Gastrocnemius medialis (tissue), 4 donors: ENCODE measurements around the gene PTPRN2. TPM values are rescaled to one million over a fixed set of nuclear protein-coding genes. Genes with fewer than 3 reads are reported as not detected.

Experiments
- ATAC-seq, 2 donors: fragments of 150-250 bp; one replicate each; pipeline ENCODE4 v1.9.1; 2016
- DNase-seq, 2 donors: peaks; one replicate each; pipeline ENCODE4 v3.0.0-alpha.2; 2019
- H3K27ac ChIP-seq, 4 donors: fragments of 200-600 bp; sonication (generic); 1 replicate in 1 of 4; 2 replicates in 3 of 4; pipeline ENCODE4 v1.5.1; 2016 to 2018; ENCODE audit warnings: mild to moderate bottlenecking in 2 of 4, moderate library complexity in 1 of 4
- H3K27me3 ChIP-seq, 3 donors: fragments of 200-600 bp; sonication (generic) in 2 of 3; 1 replicate in 1 of 3; 2 replicates in 2 of 3; pipeline versions ENCODE4 v1.5.1 to v1.6.0; 2016 to 2019; ENCODE audit warnings: mild to moderate bottlenecking in 1 of 3, moderate library complexity in 1 of 3
- H3K36me3 ChIP-seq, 2 donors: fragments of 200-600 bp; sonication (generic) in 1 of 2; one replicate each; pipeline ENCODE4 v1.5.1; 2017 to 2018
- H3K4me1 ChIP-seq, 2 donors: fragments of 200-600 bp; sonication (generic) in 1 of 2; one replicate each; pipeline ENCODE4 v1.5.1; 2016 to 2017; ENCODE audit warnings: mild to moderate bottlenecking in 2 of 2
- H3K4me3 ChIP-seq, 4 donors: fragments of 200-600 bp; sonication (generic) in 3 of 4; 1 replicate in 1 of 4; 2 replicates in 3 of 4; pipeline ENCODE4 v1.5.1; 2016 to 2019; ENCODE audit warnings: mild to moderate bottlenecking in 2 of 4
- H3K9me3 ChIP-seq, 3 donors: fragments of 200-600 bp; sonication (generic) in 2 of 3; 1 replicate in 1 of 3; 2 replicates in 2 of 3; pipeline ENCODE4 v1.5.1; 2016 to 2019
- CTCF ChIP-seq, 5 experiments: fragments of 450-650 bp in 3 of 5; fragments of 200-600 bp in 2 of 5; sonication (generic) in 2 of 5; IDR thresholded peaks in 4 of 5; conservative IDR thresholded peaks in 1 of 5; 1 replicate in 4 of 5; 2 replicates in 1 of 5; pipeline ENCODE4 v1.5.1; 2016 to 2019; ENCODE audit warnings: antibody characterized with exemption in 5 of 5, mild to moderate bottlenecking in 3 of 5, moderate library complexity in 3 of 5
- POLR2A ChIP-seq, 2 donors: fragments of 450-650 bp; IDR thresholded peaks; one replicate each; pipeline ENCODE4 v1.6.1; 2017; ENCODE audit warnings: antibody characterized with exemption in 2 of 2, mild to moderate bottlenecking in 2 of 2, moderate library complexity in 2 of 2
- in situ Hi-C, 4 donors: fragments of 200-750 bp; cut with MboI; loops; one replicate each; pipeline versions ENCODE4 v1.15.0 to v1.8.0; 2017; ENCODE audit warnings: low sequenced_read_pairs in 4 of 4
- intact Hi-C: fragments of 100-400 bp; cut with DNase I; formaldehyde crosslinking; loops from one replicate; pipeline ENCODE4 v1.15.1; 2023; ENCODE audit warnings: low total_unique reads
- total RNA-seq, 4 donors: library from RNA; depleted of rRNA; stranded (reverse); fragments of >200 nt; gene quantifications; one replicate each; pipeline versions ENCODE4 v1.1.0 to v1.2.3, GENCODE V29; 2016

The PTPRN2 gene
- total RNA-seq, 4 donors from 2014 or later: 0.66 to 0.85 (median 0.81) TPM

DNA sequence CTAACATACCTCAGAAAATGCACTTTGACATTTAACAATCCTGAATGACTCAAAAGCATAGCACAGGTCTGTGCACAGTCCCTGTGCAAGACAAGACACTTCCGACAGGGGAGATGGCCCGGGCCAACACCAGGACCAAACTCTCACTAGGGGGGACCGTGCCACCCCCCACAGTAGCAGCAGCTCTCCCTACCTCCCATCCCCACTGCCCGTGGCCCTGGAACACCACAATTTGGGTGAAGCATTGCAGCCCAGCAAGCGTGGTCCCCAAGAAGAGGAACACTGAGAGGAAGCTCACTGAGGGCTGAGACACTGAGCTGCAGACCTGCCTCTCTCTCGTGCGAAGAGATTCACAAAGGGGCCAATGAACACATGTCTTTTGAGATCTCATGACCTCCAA lies 26.0 kb downstream of the PTPRN2 start:
- TF ChIP-seq CTCF (IDR thresholded peaks at IDR 0.05 in 4 of 5, conservative IDR thresholded peaks at IDR 0.05 in 1 of 5) (no peak), POLR2A (IDR thresholded peaks at IDR 0.05) (no peak)
- H3K27ac ChIP-seq: no peak overlapping the region
- no peaks in the 10 kb centered on the region for H3K4me1 ChIP-seq
- intact Hi-C loops: no loop called here
- ATAC-seq (no peak), DNase-seq (no peak)
- H3K36me3 ChIP-seq: no peaks in the 10 kb centered on the region
- H3K4me3 ChIP-seq: no peak overlapping the region
- in situ Hi-C loops: no loop called here
- peaks cover 0 to 3% (median 0%) of the 10 kb centered on the region in 3 donors for H3K27me3 ChIP-seq
- no peaks in the 10 kb centered on the region for H3K9me3 ChIP-seq

DNA sequence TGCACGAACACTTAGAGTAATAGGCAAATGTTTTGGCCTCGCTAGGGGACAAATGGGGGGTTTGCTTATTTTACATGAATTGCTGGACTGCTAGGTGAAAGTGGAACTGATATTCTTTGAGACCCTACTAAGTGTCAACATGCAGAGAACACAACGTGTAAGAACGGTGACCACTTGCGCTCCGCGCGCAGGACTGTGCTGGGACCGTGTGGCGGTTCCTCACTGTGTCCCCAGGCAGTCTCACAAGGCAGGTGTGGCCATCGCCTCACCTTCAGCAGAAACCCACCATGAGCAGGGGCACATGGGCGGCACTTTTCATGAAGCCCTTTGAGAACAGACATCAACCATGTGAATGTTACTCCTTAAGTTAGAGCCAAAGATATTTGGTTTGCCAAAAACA lies 27.2 kb downstream of the PTPRN2 start:
- intact Hi-C loops (no loop called here), in situ Hi-C loops (no loop called here)
- Histone ChIP-seq H3K36me3 (no peaks in the 10 kb centered on the region), H3K27me3 (peaks cover 0 to 3% (median 0%) of the 10 kb centered on the region in 3 donors), H3K4me3 (no peak overlapping the region), H3K9me3 (no peaks in the 10 kb centered on the region), H3K27ac (no peak overlapping the region), H3K4me1 (no peaks in the 10 kb centered on the region)
- DNase-seq (no peak), ATAC-seq (no peak)
- TF ChIP-seq CTCF (IDR thresholded peaks at IDR 0.05 in 4 of 5, conservative IDR thresholded peaks at IDR 0.05 in 1 of 5) (no peak), POLR2A (IDR thresholded peaks at IDR 0.05) (no peak)

DNA sequence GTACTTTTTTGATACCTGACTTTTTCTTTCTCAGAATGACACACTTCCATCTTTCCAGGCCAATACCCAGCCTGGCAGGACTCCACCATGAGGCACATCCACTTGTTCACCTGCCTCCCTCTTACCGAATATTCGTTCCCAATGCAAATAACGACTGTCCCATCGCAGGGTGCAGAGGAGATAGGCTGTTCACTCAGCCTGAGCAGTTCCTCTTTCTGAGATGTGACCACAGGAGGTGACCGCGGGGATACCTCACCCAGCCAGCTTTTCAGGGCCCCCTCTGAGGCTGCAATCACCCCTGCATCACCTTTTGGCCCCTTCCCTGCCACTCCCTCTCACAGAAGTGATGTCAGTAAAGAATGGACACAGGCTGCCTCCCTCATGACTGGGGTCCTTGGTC lies 28.3 kb downstream of the PTPRN2 start:
- no peaks in the 10 kb centered on the region for H3K9me3 ChIP-seq
- ATAC-seq (no peak), DNase-seq (no peak)
- TF ChIP-seq POLR2A (IDR thresholded peaks at IDR 0.05) (no peak), CTCF (IDR thresholded peaks at IDR 0.05 in 4 of 5, conservative IDR thresholded peaks at IDR 0.05 in 1 of 5) (no peak)
- no peaks in the 10 kb centered on the region for H3K36me3 ChIP-seq
- peaks cover 0 to under 1% (median 0%) of the 10 kb centered on the region in 3 donors for H3K27me3 ChIP-seq
- H3K4me3 ChIP-seq: no peak overlapping the region
- H3K27ac ChIP-seq: no peak overlapping the region
- in situ Hi-C loops: no loop called here
- no peaks in the 10 kb centered on the region for H3K4me1 ChIP-seq
- intact Hi-C loops: no loop called here

DNA sequence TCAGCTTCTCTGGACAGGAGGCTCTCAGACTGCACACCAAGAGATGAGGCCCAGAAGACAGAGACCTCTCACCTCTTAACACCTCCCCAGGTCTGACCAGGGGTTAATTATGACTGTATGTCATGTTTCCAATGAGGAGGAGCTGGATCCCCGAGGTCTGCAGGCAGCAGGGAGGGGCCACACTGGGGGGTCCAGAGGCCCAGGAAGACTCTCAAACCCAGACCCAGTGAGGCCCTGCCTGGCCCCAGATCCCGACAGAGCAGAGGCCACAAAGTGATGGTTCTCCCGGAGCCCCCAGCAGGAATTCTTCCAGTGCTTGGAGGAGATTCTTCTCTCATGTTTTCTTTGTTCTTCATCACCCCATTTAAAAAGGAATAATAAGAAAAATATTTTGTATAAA lies 28.8 kb downstream of the PTPRN2 start:
- Histone ChIP-seq H3K27me3 (no peaks in the 10 kb centered on the region), H3K36me3 (no peaks in the 10 kb centered on the region), H3K4me3 (no peak overlapping the region), H3K9me3 (no peaks in the 10 kb centered on the region), H3K4me1 (no peaks in the 10 kb centered on the region), H3K27ac (no peak overlapping the region)
- DNase-seq (no peak), ATAC-seq (no peak)
- in situ Hi-C loops: no loop called here
- intact Hi-C loops: no loop called here
- TF ChIP-seq CTCF (IDR thresholded peaks at IDR 0.05 in 4 of 5, conservative IDR thresholded peaks at IDR 0.05 in 1 of 5) (no peak), POLR2A (IDR thresholded peaks at IDR 0.05) (no peak)

GRCh38 chr7:158557441-158557755 lies 30.2 kb downstream of the PTPRN2 start:
- no peaks in the 10 kb centered on the region for H3K36me3 ChIP-seq
- in situ Hi-C loops: no loop called here
- TF ChIP-seq CTCF (IDR thresholded peaks at IDR 0.05 in 4 of 5, conservative IDR thresholded peaks at IDR 0.05 in 1 of 5) (no peak), POLR2A (IDR thresholded peaks at IDR 0.05) (no peak)
- DNase-seq: no peak
- no peaks in the 10 kb centered on the region for H3K27me3 ChIP-seq
- H3K4me1 ChIP-seq: no peaks in the 10 kb centered on the region
- ATAC-seq: no peak
- intact Hi-C loops: no loop called here
- H3K27ac ChIP-seq: no peak overlapping the region
- no peak overlapping the region for H3K4me3 ChIP-seq
- no peaks in the 10 kb centered on the region for H3K9me3 ChIP-seq
